Trophoblast cell (in vitro differentiated cells and primary cell): ENCODE measurements around the gene HDAC11.
A peak's percentile ranks its signal among the peaks of the same experiment; 100 is the strongest.

Source experiments
- DNase-seq, 2 donors: peaks; one replicate each; pipeline ENCODE4 v3.0.0-alpha.2; 2016
- H2AFZ ChIP-seq: 2 replicates; pipeline ENCODE4 v1.6.1; 2013; ENCODE audit warnings: low read length, moderate library complexity, mild to moderate bottlenecking; ENCODE audit not compliant: insufficient read depth, poor library complexity
- H2AK5ac ChIP-seq: 2 replicates; pipeline ENCODE4 v1.6.1; 2013; ENCODE audit warnings: mild to moderate bottlenecking, low read length
- H2BK120ac ChIP-seq: 2 replicates; pipeline ENCODE4 v1.6.1; 2013; ENCODE audit warnings: low read length, mild to moderate bottlenecking, moderate library complexity; ENCODE audit not compliant: insufficient read depth, poor library complexity
- H2BK12ac ChIP-seq: 2 replicates; pipeline ENCODE4 v1.6.1; 2013; ENCODE audit warnings: mild to moderate bottlenecking, low read length, moderate library complexity
- H2BK5ac ChIP-seq: 2 replicates; pipeline ENCODE4 v1.6.1; 2013; ENCODE audit warnings: low read length, low read depth, moderate library complexity, mild to moderate bottlenecking; ENCODE audit not compliant: poor library complexity
- H3K14ac ChIP-seq: 2 replicates; pipeline ENCODE4 v1.6.1; 2013; ENCODE audit warnings: mild to moderate bottlenecking, low read length
- H3K18ac ChIP-seq: 2 replicates; pipeline ENCODE4 v1.6.1; 2013; ENCODE audit warnings: mild to moderate bottlenecking, low read length
- H3K23ac ChIP-seq: 2 replicates; pipeline ENCODE4 v1.6.1; 2013; ENCODE audit warnings: low read length
- H3K27ac ChIP-seq: 2 replicates; pipeline ENCODE4 v1.5.1; 2013; ENCODE audit warnings: low read depth, mild to moderate bottlenecking, inconsistent platforms, low read length, moderate library complexity
- H3K27me3 ChIP-seq: 2 replicates; pipeline ENCODE4 v1.6.1; 2013; ENCODE audit warnings: inconsistent platforms, mild to moderate bottlenecking, low read length, moderate library complexity; ENCODE audit not compliant: insufficient read depth
- H3K36me3 ChIP-seq, 2 experiments: 1 replicate in 1 of 2; 2 replicates in 1 of 2; pipeline ENCODE4 v1.6.1; 2013; ENCODE audit warnings: low read length in 2 of 2, mild to moderate bottlenecking in 2 of 2, moderate library complexity in 1 of 2; ENCODE audit not compliant: insufficient read depth in 2 of 2, control insufficient read depth in 1 of 2
- H3K4ac ChIP-seq: 2 replicates; pipeline ENCODE4 v1.6.1; 2013; ENCODE audit warnings: low read depth, mild to moderate bottlenecking, low read length, moderate library complexity
- H3K4me1 ChIP-seq, 2 experiments: 1 replicate in 1 of 2; 2 replicates in 1 of 2; pipeline ENCODE4 v1.6.1; 2013; ENCODE audit warnings: low read length in 2 of 2, mild to moderate bottlenecking in 2 of 2, moderate library complexity in 1 of 2; ENCODE audit not compliant: insufficient read depth in 2 of 2, control insufficient read depth in 1 of 2
- H3K4me2 ChIP-seq: 2 replicates; pipeline ENCODE4 v1.6.1; 2013; ENCODE audit warnings: inconsistent platforms, mild to moderate bottlenecking, low read length, moderate library complexity
- H3K4me3 ChIP-seq: 2 replicates; pipeline ENCODE4 v1.5.1; 2013; ENCODE audit warnings: mild to moderate bottlenecking, low read depth, low read length, inconsistent platforms
- H3K79me1 ChIP-seq: one replicate; pipeline ENCODE4 v1.6.1; 2013; ENCODE audit warnings: low read length
- H3K79me2 ChIP-seq: 2 replicates; pipeline ENCODE4 v1.6.1; 2013; ENCODE audit warnings: low read length, mild to moderate bottlenecking; ENCODE audit not compliant: control insufficient read depth, insufficient read depth, poor library complexity
- H3K9ac ChIP-seq: 2 replicates; pipeline ENCODE4 v1.6.1; 2013; ENCODE audit warnings: mild to moderate bottlenecking, low read length
- H3K9me3 ChIP-seq: 2 replicates; pipeline ENCODE4 v1.6.1; 2013; ENCODE audit warnings: low read depth, mild to moderate bottlenecking, control low read depth, inconsistent platforms, low read length; ENCODE audit not compliant: insufficient read depth
- H4K12ac ChIP-seq: 2 replicates; pipeline ENCODE4 v1.6.1; 2013; ENCODE audit warnings: low read depth, mild to moderate bottlenecking, low read length, moderate library complexity
- H4K8ac ChIP-seq: 2 replicates; pipeline ENCODE4 v1.6.1; 2013; ENCODE audit warnings: low read depth, mild to moderate bottlenecking, low read length, moderate library complexity
- H4K91ac ChIP-seq: one replicate; pipeline ENCODE4 v1.6.1; 2013; ENCODE audit warnings: low read depth, mild to moderate bottlenecking, low read length, moderate library complexity
- WGBS: extraction: QIAGEN DNeasy Blood & Tissue Kit; methylation state at CpG from one replicate; pipeline ENCODE4 v1.1.7; 2013; ENCODE audit warnings: missing lambda C conversion rate; ENCODE audit not compliant: insufficient read length, insufficient coverage; ENCODE audit errors: extremely low coverage; 5-methylcytosine and 5-hydroxymethylcytosine counted together

The HDAC11 gene

DNA sequence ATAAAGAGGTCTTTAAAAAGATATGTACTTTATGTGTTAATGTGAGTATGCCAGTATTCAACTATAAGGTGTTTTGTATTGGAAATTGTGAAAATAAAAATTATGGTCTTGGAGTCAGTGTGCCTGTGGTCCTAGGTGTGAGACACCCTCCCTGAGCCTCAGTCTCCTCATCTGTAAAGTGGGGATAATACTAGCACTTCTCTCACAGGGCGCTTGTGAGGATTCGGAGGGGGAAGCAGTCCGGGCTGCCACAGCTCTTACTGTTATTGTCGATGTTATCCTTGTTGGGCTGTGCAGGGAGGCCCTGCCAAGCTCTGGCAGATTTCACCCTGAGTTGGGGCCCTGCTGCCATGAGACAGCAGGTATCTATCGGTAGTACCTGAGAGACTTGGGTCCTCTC, 42.1 kb downstream of the HDAC11 start:
- WGBS = no CpG with 5 or more reads among the region's 5 CpGs
- no peak overlapping the region for H3K4ac ChIP-seq
- no peak overlapping the region for H3K9ac ChIP-seq
- H3K27me3 ChIP-seq = no peaks in the 10 kb centered on the region
- H2BK120ac ChIP-seq = no peak overlapping the region
- H3K18ac ChIP-seq = no peak overlapping the region
- no peak overlapping the region for H4K91ac ChIP-seq
- H3K23ac ChIP-seq = no peak overlapping the region
- no peak overlapping the region for H3K4me3 ChIP-seq
- no peak overlapping the region for H4K12ac ChIP-seq
- H3K4me2 ChIP-seq = no peak overlapping the region
- no peak overlapping the region for H2BK5ac ChIP-seq
- H2AFZ ChIP-seq = no peak overlapping the region
- H3K9me3 ChIP-seq = peaks cover 8% of the 10 kb centered on the region
- H3K4me1 ChIP-seq = peaks cover 0 to 8% of the 10 kb centered on the region in 2 experiments
- no peak for DNase-seq
- no peaks in the 10 kb centered on the region for H3K36me3 ChIP-seq
- no peaks in the 10 kb centered on the region for H3K79me2 ChIP-seq
- H2AK5ac ChIP-seq = no peak overlapping the region
- no peak overlapping the region for H3K27ac ChIP-seq
- no peak overlapping the region for H2BK12ac ChIP-seq
- peaks cover 6% of the 10 kb centered on the region for H3K79me1 ChIP-seq
- no peak overlapping the region for H3K14ac ChIP-seq
- no peak overlapping the region for H4K8ac ChIP-seq

DNA sequence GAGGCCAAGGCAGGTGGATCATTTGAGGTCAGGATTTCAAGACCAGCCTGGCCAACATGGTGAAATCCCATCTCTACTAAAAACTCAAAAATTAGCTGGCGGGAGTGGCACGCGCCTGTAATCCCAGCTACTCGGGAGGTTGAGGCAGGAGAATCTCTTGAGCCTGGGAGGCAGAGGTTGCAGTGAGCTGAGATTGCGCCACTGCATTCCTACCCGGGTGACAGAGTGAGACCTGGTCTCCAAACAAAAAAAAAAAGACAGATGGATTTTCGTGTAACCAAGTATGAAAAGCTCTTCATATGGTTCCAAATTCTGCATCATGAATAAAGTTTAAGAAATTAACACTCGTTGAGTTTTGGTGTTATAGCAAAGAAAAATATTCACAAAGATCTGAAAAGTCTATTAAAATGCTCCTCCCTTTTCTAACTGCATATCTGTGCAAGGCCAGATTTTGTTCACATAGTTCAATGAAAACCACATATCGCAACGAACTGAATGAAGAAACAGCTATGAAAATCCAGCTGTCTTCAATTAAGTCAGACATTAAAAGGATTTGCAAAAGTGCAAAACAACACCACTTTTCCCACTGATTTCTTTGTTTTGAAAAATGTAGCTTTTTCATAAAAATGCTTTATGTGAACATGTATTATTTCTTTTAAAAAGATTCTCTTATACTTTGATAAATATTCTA, 45.0 kb downstream of the HDAC11 start:
- Histone ChIP-seq H3K23ac (no peak overlapping the region), H2BK12ac (no peak overlapping the region), H2BK5ac (no peak overlapping the region), H4K12ac (no peak overlapping the region), H4K91ac (no peak overlapping the region), H3K27ac (no peak overlapping the region), H3K79me2 (no peaks in the 10 kb centered on the region), H3K4me1 (peaks cover 0 to 4% of the 10 kb centered on the region in 2 experiments), H2AFZ (no peak overlapping the region), H3K14ac (no peak overlapping the region), H3K9ac (no peak overlapping the region), H3K79me1 (peaks cover 6% of the 10 kb centered on the region), H2BK120ac (no peak overlapping the region), H3K9me3 (peaks cover 8% of the 10 kb centered on the region), H2AK5ac (no peak overlapping the region), H3K36me3 (no peaks in the 10 kb centered on the region), H3K4ac (no peak overlapping the region), H3K4me2 (no peak overlapping the region), H4K8ac (no peak overlapping the region), H3K18ac (no peak overlapping the region), H3K27me3 (no peaks in the 10 kb centered on the region), H3K4me3 (no peak overlapping the region)
- no CpG with 5 or more reads among the region's 10 CpGs for WGBS
- peak; percentile 21 to 55 for DNase-seq

- WGBS = no CpG with 5 or more reads among the region's 20 CpGs
Observed at GRCh38 chr3:13525827-13526625, 45.9 kb downstream of the HDAC11 start.

DNA sequence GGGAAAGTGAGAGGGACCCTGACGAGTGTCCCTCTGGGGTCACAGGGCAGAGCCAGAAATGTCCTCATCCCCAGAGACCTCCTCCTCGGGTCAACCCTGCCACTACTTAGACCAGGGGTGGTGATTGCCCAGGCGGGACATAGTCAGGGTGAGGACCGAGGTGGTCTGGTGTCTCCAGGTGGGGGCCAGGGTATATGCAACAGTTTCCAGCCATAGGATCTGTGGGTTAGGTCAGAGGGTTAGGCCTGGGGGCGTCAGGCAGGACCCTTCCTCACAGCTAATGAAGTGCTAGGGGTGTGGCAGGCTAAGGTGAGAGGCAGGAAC, 46.5 kb downstream of the HDAC11 start:
- Histone ChIP-seq H2BK5ac (peak overlapping the region; percentile 2), H3K79me2 (no peaks in the 10 kb centered on the region), H3K9ac (no peak overlapping the region), H3K14ac (peak overlapping the region; percentile 10), H3K36me3 (no peaks in the 10 kb centered on the region), H4K91ac (peak overlapping the region; percentile 65), H3K27me3 (no peaks in the 10 kb centered on the region), H3K23ac (no peak overlapping the region), H4K8ac (peak overlapping the region; percentile 34), H2BK120ac (peak overlapping the region; percentile 87), H3K4me3 (no peak overlapping the region), H3K18ac (no peak overlapping the region), H2AFZ (peak overlapping the region; percentile 54), H3K4ac (no peak overlapping the region), H2AK5ac (peak overlapping the region; percentile 53), H3K79me1 (peaks cover 6% of the 10 kb centered on the region), H3K9me3 (peaks cover 8% of the 10 kb centered on the region), H3K4me1 (peaks cover 0 to 4% of the 10 kb centered on the region in 2 experiments), H3K4me2 (no peak overlapping the region), H4K12ac (peak overlapping the region; percentile 26), H3K27ac (no peak overlapping the region), H2BK12ac (peak overlapping the region; percentile 74)
- WGBS = no CpG with 5 or more reads among the region's 5 CpGs
- no peak for DNase-seq

More at GRCh38 chr3:13525827-13526625, 45.9 kb downstream of the HDAC11 start:
- Histone ChIP-seq H2AFZ (peak overlapping the region; percentile 54), H3K36me3 (no peaks in the 10 kb centered on the region), H4K91ac (peak overlapping the region; percentile 65), H3K79me1 (peaks cover 6% of the 10 kb centered on the region), H3K4me2 (no peak overlapping the region), H3K9ac (no peak overlapping the region), H3K79me2 (no peaks in the 10 kb centered on the region), H3K23ac (no peak overlapping the region), H3K4me1 (peaks cover 0 to 4% of the 10 kb centered on the region in 2 experiments), H4K12ac (peak overlapping the region; percentile 26), H3K14ac (peak overlapping the region; percentile 47), H3K4ac (no peak overlapping the region), H2BK120ac (peak overlapping the region; percentile 87), H3K27ac (no peak overlapping the region), H3K27me3 (no peaks in the 10 kb centered on the region), H3K18ac (no peak overlapping the region), H2AK5ac (peak overlapping the region; percentile 8), H3K9me3 (peaks cover 8% of the 10 kb centered on the region), H3K4me3 (no peak overlapping the region), H2BK12ac (peak overlapping the region; percentile 74), H4K8ac (peak overlapping the region; percentile 34), H2BK5ac (peak overlapping the region; percentile 25)
- DNase-seq = peak; percentile 57 to 75
